DMS 273 (cell line): ENCODE results near the gene CDKN2AIP.
"Not testable (repeated sequence)": the region's sequence is repeated elsewhere in the genome, so short reads cannot be mapped to it uniquely, and the experiment has no call there.

Source experiments
- DNase-seq: peaks from one replicate; lab custom pipeline; 2025; ENCODE audit not compliant: unreplicated experiment; lab: John Stamatoyannopoulos, UW

Gene CDKN2AIP

DNA sequence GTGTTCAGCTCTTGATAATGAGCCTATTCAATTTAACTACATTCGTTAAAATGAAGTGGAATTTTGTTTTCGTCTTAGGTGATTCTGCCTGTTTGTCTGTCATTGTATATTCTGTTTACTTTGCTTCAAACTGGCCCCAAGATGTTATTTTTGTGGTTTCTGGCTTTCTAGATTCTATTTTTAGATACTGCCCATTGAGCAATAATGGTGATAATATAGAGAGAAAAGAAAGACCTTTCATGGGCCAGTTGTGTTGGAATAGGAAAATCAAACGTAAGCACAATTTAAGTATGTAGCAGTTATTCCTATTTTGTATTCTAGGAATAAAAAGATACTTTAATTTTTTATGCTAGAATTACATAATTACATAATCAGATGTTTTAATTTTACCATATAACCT is 4.0 kb downstream of the CDKN2AIP start:
- no peak for DNase-seq

- DNase-seq = no peak
These were observed 4.9 kb downstream of the CDKN2AIP start for GRCh38 chr4:183449193-183449882.

GRCh38 chr4:183450108-183450507 is 5.7 kb downstream of the CDKN2AIP start:
- DNase-seq = no peak

- DNase-seq = no peak
These were observed 11.2 kb downstream of the CDKN2AIP start for GRCh38 chr4:183455431-183456195.

GRCh38 chr4:183458005-183458404 is 13.6 kb downstream of the CDKN2AIP start:
- DNase-seq = no peak

- DNase-seq = not testable (repeated sequence)
These were observed 19.6 kb downstream of the CDKN2AIP start for GRCh38 chr4:183463903-183464619.

- not testable (repeated sequence) for DNase-seq
These were observed 21.4 kb downstream of the CDKN2AIP start for GRCh38 chr4:183465879-183466278.

GRCh38 chr4:183467246-183467645 is 22.8 kb downstream of the CDKN2AIP start:
- DNase-seq = no peak

DNA sequence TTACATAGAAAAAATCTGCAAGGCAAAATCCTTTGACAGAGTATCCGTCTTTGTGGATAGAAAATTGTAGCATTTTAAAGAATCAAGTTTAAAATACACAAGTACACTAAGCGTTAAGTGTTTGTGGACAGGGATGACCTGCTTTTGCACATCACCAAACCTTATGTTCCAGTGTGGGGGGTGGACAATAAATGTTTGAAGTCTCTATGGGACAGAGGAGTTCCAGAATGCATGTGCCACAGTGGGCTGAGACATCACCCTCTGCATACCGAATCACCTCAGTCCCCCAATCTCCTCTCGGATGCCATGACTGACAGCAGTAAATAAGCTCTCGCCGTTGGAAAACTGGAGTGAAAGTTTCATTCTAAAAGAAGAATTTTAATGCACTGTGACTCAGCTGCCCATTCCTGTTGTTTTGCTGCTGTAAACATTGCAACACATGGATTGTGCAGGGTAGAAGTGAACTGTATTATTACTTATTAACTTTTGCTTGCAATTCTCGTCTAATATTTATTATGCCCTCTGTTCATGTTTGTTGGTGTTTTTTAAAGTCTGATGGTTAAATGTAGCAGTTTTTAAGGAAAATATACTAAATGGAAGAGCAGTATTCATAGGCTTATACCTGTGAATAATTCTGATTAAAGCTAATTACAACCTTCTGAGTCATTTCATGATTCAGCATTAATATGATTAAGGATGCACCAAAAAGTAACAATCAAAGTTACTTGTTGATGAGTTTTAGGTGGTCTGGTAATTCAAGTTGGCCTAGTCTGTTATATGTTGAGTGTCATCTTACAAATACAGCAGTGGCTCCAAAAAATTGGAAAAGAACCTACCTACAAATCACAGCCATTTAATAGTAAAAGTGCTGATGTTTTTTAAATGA is 24.0 kb downstream of the CDKN2AIP start:
- no peak for DNase-seq

DNA sequence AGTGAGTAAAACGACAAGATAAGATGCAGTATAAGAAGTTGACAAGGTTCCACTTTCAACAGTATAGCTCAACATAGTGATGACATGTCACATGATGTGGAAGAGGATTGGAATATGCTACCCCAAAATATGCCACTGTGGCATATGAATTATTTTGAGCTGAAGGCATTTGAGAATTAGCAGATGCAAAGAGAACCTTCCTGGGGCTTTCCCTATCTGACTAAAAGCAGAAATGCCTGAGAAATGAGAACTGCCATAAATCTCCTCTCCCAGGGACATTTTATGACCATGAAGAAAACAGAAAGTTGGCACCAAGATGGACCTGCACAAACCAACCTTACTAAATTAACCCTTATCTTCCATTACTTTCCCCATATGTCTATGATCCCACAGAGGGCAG is 24.8 kb downstream of the CDKN2AIP start:
- no peak for DNase-seq

DNA sequence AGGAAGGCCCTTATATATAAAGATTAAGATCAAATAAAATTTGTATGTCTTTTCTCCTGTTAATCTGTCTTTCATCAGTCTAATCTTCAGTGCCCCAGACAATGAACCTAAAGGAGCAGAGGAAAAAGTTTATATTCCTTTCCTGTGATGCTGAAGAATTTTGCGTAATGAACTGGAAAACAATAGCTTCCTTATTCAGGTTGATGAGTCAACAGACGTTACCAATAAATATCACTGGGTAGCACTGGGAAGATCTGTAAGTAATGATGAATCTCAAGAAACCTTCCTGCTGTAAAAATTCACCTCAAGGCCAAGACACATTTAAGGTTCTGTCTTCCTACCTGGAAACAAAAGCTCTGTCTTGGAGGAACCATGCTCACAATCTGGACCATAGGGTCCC is 25.5 kb downstream of the CDKN2AIP start:
- no peak for DNase-seq

GRCh38 chr4:183470821-183471220 is 26.4 kb downstream of the CDKN2AIP start:
- no peak for DNase-seq

GRCh38 chr4:183471946-183472708 is 27.7 kb downstream of the CDKN2AIP start:
- DNase-seq = peak; percentile 89

DNA sequence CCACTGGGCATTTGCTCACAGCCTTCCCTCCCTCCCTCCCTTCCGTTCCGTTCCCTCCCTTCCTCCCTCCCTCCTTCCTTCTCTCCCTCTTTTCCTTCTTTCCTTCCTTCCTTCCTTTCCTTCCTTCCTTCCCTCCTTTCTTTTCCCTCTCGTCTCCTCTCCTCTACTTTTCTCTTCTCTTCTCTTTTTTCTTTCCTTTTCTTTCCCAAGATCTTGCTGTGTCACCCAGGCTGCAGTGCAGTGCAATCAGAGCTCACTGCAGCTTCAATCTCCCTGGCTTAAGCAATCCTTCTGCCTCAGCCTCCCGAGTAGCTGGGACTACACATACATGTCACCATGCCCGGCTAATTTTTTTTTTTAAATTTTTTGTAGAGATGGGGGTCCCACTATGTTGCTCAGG is 33.7 kb downstream of the CDKN2AIP start:
- DNase-seq = no peak

- DNase-seq = no peak
These were observed 34.5 kb downstream of the CDKN2AIP start for GRCh38 chr4:183478926-183479325.

DNA sequence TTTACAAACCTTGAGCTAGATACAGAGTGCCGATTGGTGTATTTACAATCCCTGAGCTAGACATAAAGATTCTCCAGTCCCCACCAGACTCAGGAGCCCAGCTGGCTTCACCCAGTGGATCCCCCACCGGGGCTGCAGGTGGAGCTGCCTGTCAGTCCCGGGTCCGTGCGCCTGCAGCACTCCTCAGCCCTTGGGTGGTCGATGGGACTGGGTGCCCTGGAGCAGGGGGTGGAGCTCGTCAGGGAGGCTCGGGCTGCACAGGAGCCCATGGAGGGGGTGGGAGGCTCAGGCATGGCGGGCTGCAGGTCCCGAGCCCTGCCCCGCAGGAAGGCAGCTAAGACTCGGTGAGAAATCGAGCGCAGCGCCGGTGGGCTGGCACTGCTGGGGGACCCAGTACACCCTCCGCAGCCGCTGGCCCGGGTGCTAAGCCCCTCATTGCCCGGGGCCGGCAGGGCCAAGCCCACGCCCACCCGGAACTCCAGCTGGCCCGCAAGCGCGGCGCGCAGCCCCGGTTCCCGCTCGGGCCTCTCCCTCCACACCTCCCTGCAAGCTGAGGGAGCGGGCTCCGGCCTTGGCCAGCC is 38.2 kb downstream of the CDKN2AIP start:
- not testable (repeated sequence) for DNase-seq

- no peak for DNase-seq
These were observed 39.6 kb downstream of the CDKN2AIP start for GRCh38 chr4:183483997-183484396.

DNA sequence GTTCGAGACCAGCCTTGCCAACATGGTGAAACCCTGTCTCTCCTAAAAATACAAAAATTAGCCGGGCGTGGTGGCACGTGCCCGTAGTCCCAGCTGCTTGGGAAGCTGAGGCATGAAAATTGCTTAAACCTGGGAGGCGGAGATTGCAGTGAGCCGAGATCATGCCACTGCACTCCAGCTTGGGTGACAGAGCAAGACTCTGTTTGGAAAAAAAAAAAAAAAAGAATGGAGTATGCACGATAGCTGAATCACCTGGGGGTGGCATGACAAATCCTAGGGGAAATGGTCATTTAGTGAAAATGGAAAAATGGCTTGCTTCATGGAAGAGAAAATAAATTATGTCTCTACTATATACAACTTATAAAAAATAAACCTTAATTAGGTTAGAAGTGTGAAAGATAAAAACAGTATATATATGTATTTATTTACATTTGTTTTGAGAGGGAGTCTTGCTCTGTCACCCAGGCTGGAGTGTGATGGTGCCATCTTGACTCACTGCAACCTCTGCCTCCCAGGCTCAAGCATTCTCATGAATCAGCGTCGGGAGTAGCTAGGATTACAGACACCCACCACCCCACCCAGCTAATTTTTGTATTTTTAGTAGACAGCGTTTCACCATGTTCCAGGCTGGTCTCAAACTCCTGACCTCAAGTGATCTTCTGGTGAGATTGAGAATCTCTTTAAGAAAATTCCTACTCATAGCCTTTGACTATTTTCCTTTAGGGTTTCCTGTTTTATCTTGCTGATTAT is 41.1 kb downstream of the CDKN2AIP start:
- no peak for DNase-seq

GRCh38 chr4:183492791-183493222 is 48.4 kb downstream of the CDKN2AIP start:
- DNase-seq = no peak
